ENCODE measurements around the gene CBX2. TPM values are rescaled to one million over a fixed set of nuclear protein-coding genes. Genes with fewer than 3 reads are reported as not detected.

The CBX2 gene
- total and polyA plus RNA-seq, 2 of the 4 experiments (the other 2 are of a cell fraction), result 2.0 to 3.2 TPM

DNA sequence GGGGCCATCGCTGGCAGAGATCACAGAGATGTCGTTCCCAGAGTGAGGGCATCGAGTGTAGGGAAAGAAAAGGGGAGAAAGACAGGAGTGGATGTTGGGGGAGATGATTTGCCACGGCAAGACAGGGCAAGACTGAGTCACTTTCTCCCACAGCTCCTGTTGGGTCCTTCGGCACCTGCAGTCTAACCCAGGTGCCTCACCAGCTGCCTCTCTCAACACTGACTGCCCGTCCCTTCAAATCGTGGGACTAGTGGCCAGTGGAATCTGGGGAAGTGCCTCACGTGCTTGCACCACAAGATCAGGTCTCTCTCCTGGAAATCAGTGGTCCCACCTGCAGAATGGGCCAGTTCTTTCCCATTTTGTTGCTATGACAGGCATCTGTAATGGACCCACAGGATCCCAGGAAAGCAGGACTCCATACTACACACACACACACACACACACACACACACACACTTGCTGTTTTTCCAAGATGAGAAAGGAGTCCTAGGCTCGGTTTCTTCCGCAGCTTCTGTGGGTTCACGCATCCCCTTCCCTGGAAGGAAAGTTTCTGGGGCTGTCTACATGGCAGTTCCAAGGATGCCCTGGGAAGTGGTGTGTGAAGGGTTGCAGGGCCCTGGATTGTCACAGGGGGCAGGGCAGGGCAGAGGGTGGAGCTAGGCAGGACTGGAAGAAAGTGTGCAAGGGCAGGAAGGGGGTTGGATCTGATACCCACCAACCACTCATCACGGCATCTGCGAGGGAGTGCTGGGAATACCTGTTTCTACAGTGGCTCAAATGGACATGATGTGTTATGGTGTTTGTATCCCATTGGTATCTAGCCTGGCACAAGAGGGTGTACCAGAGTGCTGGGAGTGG is 29.1 kb downstream of the CBX2 start:
- Histone ChIP-seq H2BK5ac (ENCODE audit: low read depth, low read length, poor library complexity, severe bottlenecking) (no peak overlapping the region), H3K14ac (replicated peaks; ENCODE audit: low read depth, low read length) (no peak overlapping the region), H3K27me3 (ENCODE audit: control insufficient read depth, insufficient read depth, low read length) (peaks cover 97% of the 10 kb centered on the region), H4K5ac (ENCODE audit: low read depth, low read length) (no peak overlapping the region), H3K23ac (ENCODE audit: low read depth, low read length) (no peak overlapping the region), H2AK5ac (ENCODE audit: low read depth, low read length) (no peak overlapping the region), H3K9ac (ENCODE audit: low read depth, low read length) (no peak overlapping the region), H2BK120ac (ENCODE audit: low read depth, low read length) (no peak overlapping the region), H4K91ac (ENCODE audit: insufficient read depth, low read depth, low read length) (no peak overlapping the region), H3K27ac (ENCODE audit: insufficient read depth, low read length) (no peak overlapping the region), H3K4ac (ENCODE audit: low read depth, low read length) (no peak overlapping the region), H3K4me3 (ENCODE audit: insufficient read depth, low read depth, low read length) (no peak overlapping the region), H3K79me1 (ENCODE audit: low read depth in 1 of 2, low read length in 2 of 2) (no peaks in the 10 kb centered on the region), H2AFZ (replicated peaks; ENCODE audit: low read length, poor library complexity) (no peak overlapping the region), H3K9me1 (ENCODE audit: insufficient read depth, low read length) (no peaks in the 10 kb centered on the region), H3K9me3 (ENCODE audit: control insufficient read depth, insufficient read depth, low read length) (peaks cover 11% of the 10 kb centered on the region; the same call in 1 of the 2 replicates), H2BK15ac (ENCODE audit: low read depth, low read length) (no peak overlapping the region), H3K56ac (ENCODE audit: extremely low read depth, insufficient read depth, low read length) (no peak overlapping the region), H2BK20ac (ENCODE audit: low read depth, low read length) (no peak overlapping the region), H4K20me1 (ENCODE audit: insufficient read depth, low read length) (peaks cover 4% of the 10 kb centered on the region; the same call in 1 of the 2 replicates), H4K8ac (ENCODE audit: low read depth in 2 of 2, low read length in 2 of 2) (no peak overlapping the region), H2AK9ac (replicated peaks; ENCODE audit: low read depth, low read length, poor library complexity) (no peak overlapping the region), H3K4me2 (ENCODE audit: low read depth, low read length) (no peak overlapping the region), H3K36me3 (ENCODE audit: control insufficient read depth, insufficient read depth, low read length) (no peaks in the 10 kb centered on the region), H3K18ac (ENCODE audit: low read depth, low read length) (no peak overlapping the region), H3K4me1 (ENCODE audit: control insufficient read depth, insufficient read depth, low read length) (peaks cover 8% of the 10 kb centered on the region)
- dilution Hi-C loops (cut with HindIII; ENCODE audit: low sequenced_read_pairs, unreplicated experiment), result no loop called here
- DNase-seq, result no peak
- 0% methylated on average over 2 of the region's 13 CpGs; no CpG with 5 or more reads in 1 of the 2 experiments for whole genome bisulfite sequencing, 2 experiments (ENCODE audit: extremely low coverage in 2 of 2, insufficient read length in 1 of 2)
- intact Hi-C loops (cut with micrococcal nuclease), result no loop called here
- ATAC-seq (ENCODE audit: low read depth), result no peak
- TF ChIP-seq BHLHE40 (IDR thresholded peaks at IDR 0.05; ENCODE audit: low read depth, low read length) (no peak), POLR2A (IDR thresholded peaks at IDR 0.05; ENCODE audit: low read depth, low read length) (no peak), MXI1 (IDR thresholded peaks at IDR 0.05; ENCODE audit: borderline replicate concordance, low read depth, low read length) (no peak)
- TF ChIP-seq, protein P1, sequence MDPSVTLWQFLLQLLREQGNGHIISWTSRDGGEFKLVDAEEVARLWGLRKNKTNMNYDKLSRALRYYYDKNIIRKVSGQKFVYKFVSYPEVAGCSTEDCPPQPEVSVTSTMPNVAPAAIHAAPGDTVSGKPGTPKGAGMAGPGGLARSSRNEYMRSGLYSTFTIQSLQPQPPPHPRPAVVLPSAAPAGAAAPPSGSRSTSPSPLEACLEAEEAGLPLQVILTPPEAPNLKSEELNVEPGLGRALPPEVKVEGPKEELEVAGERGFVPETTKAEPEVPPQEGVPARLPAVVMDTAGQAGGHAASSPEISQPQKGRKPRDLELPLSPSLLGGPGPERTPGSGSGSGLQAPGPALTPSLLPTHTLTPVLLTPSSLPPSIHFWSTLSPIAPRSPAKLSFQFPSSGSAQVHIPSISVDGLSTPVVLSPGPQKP (IDR thresholded peaks at IDR 0.05; ENCODE audit: borderline replicate concordance, low read depth, low read length), result no peak
- TF ChIP-seq, protein P2, sequence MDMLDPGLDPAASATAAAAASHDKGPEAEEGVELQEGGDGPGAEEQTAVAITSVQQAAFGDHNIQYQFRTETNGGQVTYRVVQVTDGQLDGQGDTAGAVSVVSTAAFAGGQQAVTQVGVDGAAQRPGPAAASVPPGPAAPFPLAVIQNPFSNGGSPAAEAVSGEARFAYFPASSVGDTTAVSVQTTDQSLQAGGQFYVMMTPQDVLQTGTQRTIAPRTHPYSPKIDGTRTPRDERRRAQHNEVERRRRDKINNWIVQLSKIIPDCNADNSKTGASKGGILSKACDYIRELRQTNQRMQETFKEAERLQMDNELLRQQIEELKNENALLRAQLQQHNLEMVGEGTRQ (IDR thresholded peaks at IDR 0.05; ENCODE audit: low read depth, low read length), result no peak
- ChIA-PET POLR2A (ENCODE audit: unreplicated experiment) (no interaction called here), CTCF (no interaction called here)
- BruUV-seq (replicated peaks), result no TSS peak
- in situ Hi-C loops (cut with MboI; ENCODE audit: low sequenced_read_pairs), result no loop called here
